ENCODE results near the gene SGTA.

The SGTA gene

GRCh38 chr19:2734589-2735288, 48.3 kb downstream of the SGTA start:
- H3K27ac ChIP-seq (ENCODE audit: poor library complexity, severe bottlenecking), result no peak overlapping the region
- no peaks in the 10 kb centered on the region for H3K27me3 ChIP-seq (ENCODE audit: insufficient read depth, poor library complexity, severe bottlenecking)
- DNase-seq (ENCODE audit: low spot score) (no peak), ATAC-seq (ENCODE audit: low read depth) (no peak)
- TF ChIP-seq CTCF (IDR thresholded peaks at IDR 0.05; ENCODE audit: poor library complexity, severe bottlenecking), result no peak
- H3K36me3 ChIP-seq (ENCODE audit: low read depth), result peaks cover 14% of the 10 kb centered on the region
- H3K9me3 ChIP-seq (ENCODE audit: severe bottlenecking), result no peaks in the 10 kb centered on the region
- H3K4me3 ChIP-seq (ENCODE audit: severe bottlenecking), result no peak overlapping the region
- H3K4me1 ChIP-seq (ENCODE audit: insufficient read depth, poor library complexity, severe bottlenecking), result no peaks in the 10 kb centered on the region

GRCh38 chr19:2733930-2734588, 49.0 kb downstream of the SGTA start:
- no peaks in the 10 kb centered on the region for H3K4me1 ChIP-seq (ENCODE audit: insufficient read depth, poor library complexity, severe bottlenecking)
- no peaks in the 10 kb centered on the region for H3K27me3 ChIP-seq (ENCODE audit: insufficient read depth, poor library complexity, severe bottlenecking)
- DNase-seq (ENCODE audit: low spot score) (no peak), ATAC-seq (ENCODE audit: low read depth) (peak; percentile 23; the same call in 1 of the 3 replicates)
- peaks cover 14% of the 10 kb centered on the region for H3K36me3 ChIP-seq (ENCODE audit: low read depth)
- H3K4me3 ChIP-seq (ENCODE audit: severe bottlenecking), result no peak overlapping the region
- H3K27ac ChIP-seq (ENCODE audit: poor library complexity, severe bottlenecking), result no peak overlapping the region
- TF ChIP-seq CTCF (IDR thresholded peaks at IDR 0.05; ENCODE audit: poor library complexity, severe bottlenecking), result no peak
- H3K9me3 ChIP-seq (ENCODE audit: severe bottlenecking), result no peaks in the 10 kb centered on the region

- TF ChIP-seq CTCF (IDR thresholded peaks at IDR 0.05; ENCODE audit: poor library complexity, severe bottlenecking), result no peak
- Histone ChIP-seq H3K9me3 (ENCODE audit: severe bottlenecking) (no peaks in the 10 kb centered on the region), H3K4me1 (ENCODE audit: insufficient read depth, poor library complexity, severe bottlenecking) (no peaks in the 10 kb centered on the region), H3K36me3 (ENCODE audit: low read depth) (peaks cover 14% of the 10 kb centered on the region), H3K4me3 (ENCODE audit: severe bottlenecking) (no peak overlapping the region), H3K27me3 (ENCODE audit: insufficient read depth, poor library complexity, severe bottlenecking) (no peaks in the 10 kb centered on the region), H3K27ac (ENCODE audit: poor library complexity, severe bottlenecking) (no peak overlapping the region)
- DNase-seq (ENCODE audit: low spot score), result no peak
- ATAC-seq (ENCODE audit: low read depth), result no peak
Measured at GRCh38 chr19:2732883-2733282, 50.2 kb downstream of the SGTA start.

- peaks cover 14% of the 10 kb centered on the region for H3K36me3 ChIP-seq (ENCODE audit: low read depth)
- ATAC-seq (ENCODE audit: low read depth), result no peak
- H3K27me3 ChIP-seq (ENCODE audit: insufficient read depth, poor library complexity, severe bottlenecking), result no peaks in the 10 kb centered on the region
- no peak overlapping the region for H3K4me3 ChIP-seq (ENCODE audit: severe bottlenecking)
- no peaks in the 10 kb centered on the region for H3K4me1 ChIP-seq (ENCODE audit: insufficient read depth, poor library complexity, severe bottlenecking)
- DNase-seq (ENCODE audit: low spot score), result no peak
- no peaks in the 10 kb centered on the region for H3K9me3 ChIP-seq (ENCODE audit: severe bottlenecking)
- no peak overlapping the region for H3K27ac ChIP-seq (ENCODE audit: poor library complexity, severe bottlenecking)
- no peak for TF ChIP-seq CTCF (IDR thresholded peaks at IDR 0.05; ENCODE audit: poor library complexity, severe bottlenecking)
Measured at GRCh38 chr19:2732157-2732725, 50.8 kb downstream of the SGTA start.

All from RWPE2 (cell line).